Measurements from ENCODE around the gene MTTP. TPM values are rescaled to one million over a fixed set of nuclear protein-coding genes. Genes with fewer than 3 reads are reported as not detected.

MTTP gene
- total RNA-seq, 1 donor from 2014 or later: under 0.01 TPM

GRCh38 chr4:99642725-99643489 is 68.3 kb downstream of the MTTP start:
- TF ChIP-seq, protein P1, sequence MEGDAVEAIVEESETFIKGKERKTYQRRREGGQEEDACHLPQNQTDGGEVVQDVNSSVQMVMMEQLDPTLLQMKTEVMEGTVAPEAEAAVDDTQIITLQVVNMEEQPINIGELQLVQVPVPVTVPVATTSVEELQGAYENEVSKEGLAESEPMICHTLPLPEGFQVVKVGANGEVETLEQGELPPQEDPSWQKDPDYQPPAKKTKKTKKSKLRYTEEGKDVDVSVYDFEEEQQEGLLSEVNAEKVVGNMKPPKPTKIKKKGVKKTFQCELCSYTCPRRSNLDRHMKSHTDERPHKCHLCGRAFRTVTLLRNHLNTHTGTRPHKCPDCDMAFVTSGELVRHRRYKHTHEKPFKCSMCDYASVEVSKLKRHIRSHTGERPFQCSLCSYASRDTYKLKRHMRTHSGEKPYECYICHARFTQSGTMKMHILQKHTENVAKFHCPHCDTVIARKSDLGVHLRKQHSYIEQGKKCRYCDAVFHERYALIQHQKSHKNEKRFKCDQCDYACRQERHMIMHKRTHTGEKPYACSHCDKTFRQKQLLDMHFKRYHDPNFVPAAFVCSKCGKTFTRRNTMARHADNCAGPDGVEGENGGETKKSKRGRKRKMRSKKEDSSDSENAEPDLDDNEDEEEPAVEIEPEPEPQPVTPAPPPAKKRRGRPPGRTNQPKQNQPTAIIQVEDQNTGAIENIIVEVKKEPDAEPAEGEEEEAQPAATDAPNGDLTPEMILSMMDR (IDR thresholded peaks at IDR 0.05; ENCODE audit: insufficient read depth, low read length, severe bottlenecking): no peak
- H3K27me3 ChIP-seq (ENCODE audit: control insufficient read depth, insufficient read depth, low read length): no peaks in the 10 kb centered on the region
- no peak for FAIRE-seq
- H3K4me3 ChIP-seq (ENCODE audit: low read depth, low read length): no peak overlapping the region
- DNase-seq (ENCODE audit: low read depth): no peak
- no peaks in the 10 kb centered on the region for H3K36me3 ChIP-seq (ENCODE audit: control insufficient read depth, insufficient read depth, low read length)

- no peak for FAIRE-seq
- no peaks in the 10 kb centered on the region for H3K36me3 ChIP-seq (ENCODE audit: control insufficient read depth, insufficient read depth, low read length)
- DNase-seq (ENCODE audit: low read depth): no peak
- TF ChIP-seq, protein P1 (IDR thresholded peaks at IDR 0.05; ENCODE audit: insufficient read depth, low read length, severe bottlenecking): no peak
- no peak overlapping the region for H3K4me3 ChIP-seq (ENCODE audit: low read depth, low read length)
- peaks cover 2% of the 10 kb centered on the region for H3K27me3 ChIP-seq (ENCODE audit: control insufficient read depth, insufficient read depth, low read length)
Observed at GRCh38 chr4:99644453-99644852, 69.8 kb downstream of the MTTP start.

GRCh38 chr4:99645036-99645435 is 70.4 kb downstream of the MTTP start:
- H3K4me3 ChIP-seq (ENCODE audit: low read depth, low read length): no peak overlapping the region
- no peaks in the 10 kb centered on the region for H3K36me3 ChIP-seq (ENCODE audit: control insufficient read depth, insufficient read depth, low read length)
- H3K27me3 ChIP-seq (ENCODE audit: control insufficient read depth, insufficient read depth, low read length): peaks cover 2% of the 10 kb centered on the region
- no peak for FAIRE-seq
- no peak for DNase-seq (ENCODE audit: low read depth)
- TF ChIP-seq, protein P1 (IDR thresholded peaks at IDR 0.05; ENCODE audit: insufficient read depth, low read length, severe bottlenecking): no peak

DNA sequence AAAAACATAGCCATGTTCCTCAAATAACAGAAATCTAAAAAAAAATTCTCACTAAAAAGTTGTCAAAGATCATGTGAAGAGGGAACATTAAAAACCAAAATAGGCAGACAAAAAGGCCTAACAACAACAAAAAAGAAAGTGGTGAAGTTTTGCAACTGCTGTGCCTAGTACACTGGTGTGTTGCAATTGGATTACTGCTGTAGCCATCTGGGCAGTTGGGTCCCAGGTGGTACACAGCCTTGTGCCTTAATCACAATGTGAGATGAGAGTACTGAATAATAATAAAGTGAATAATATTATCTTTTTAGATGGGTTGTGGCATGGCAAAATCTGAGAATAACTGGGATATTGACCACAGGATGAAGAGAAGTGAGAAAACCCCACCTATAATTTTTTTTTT is 71.0 kb downstream of the MTTP start:
- Histone ChIP-seq H3K27me3 (ENCODE audit: control insufficient read depth, insufficient read depth, low read length) (peaks cover 2% of the 10 kb centered on the region), H3K4me3 (ENCODE audit: low read depth, low read length) (no peak overlapping the region), H3K36me3 (ENCODE audit: control insufficient read depth, insufficient read depth, low read length) (no peaks in the 10 kb centered on the region)
- TF ChIP-seq, protein P1 (IDR thresholded peaks at IDR 0.05; ENCODE audit: insufficient read depth, low read length, severe bottlenecking): no peak
- FAIRE-seq (no peak), DNase-seq (ENCODE audit: low read depth) (no peak)

DNA sequence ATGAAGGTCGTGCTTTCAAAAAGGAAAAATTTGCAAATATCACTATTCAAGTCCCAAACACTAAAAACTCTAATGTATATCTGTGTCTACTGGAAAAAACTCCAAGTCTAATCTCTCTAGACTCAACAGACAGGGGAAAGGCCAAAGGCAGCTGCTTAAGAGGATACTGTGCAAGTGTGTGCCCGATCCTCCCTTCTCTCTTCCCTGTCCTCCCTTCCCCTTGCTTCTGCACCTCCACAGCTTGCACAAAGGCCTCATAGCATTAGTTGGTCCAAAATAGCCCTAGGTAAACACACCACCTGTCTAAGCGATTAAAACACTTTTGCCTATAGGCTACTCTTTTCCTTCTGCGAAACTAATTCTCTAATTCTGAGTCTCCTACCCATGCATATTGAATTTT is 72.4 kb downstream of the MTTP start:
- TF ChIP-seq, protein P1 (IDR thresholded peaks at IDR 0.05; ENCODE audit: insufficient read depth, low read length, severe bottlenecking): no peak
- DNase-seq (ENCODE audit: low read depth) (no peak), FAIRE-seq (no peak)
- no peaks in the 10 kb centered on the region for H3K36me3 ChIP-seq (ENCODE audit: control insufficient read depth, insufficient read depth, low read length)
- H3K4me3 ChIP-seq (ENCODE audit: low read depth, low read length): no peak overlapping the region
- H3K27me3 ChIP-seq (ENCODE audit: control insufficient read depth, insufficient read depth, low read length): peaks cover 3% of the 10 kb centered on the region

- TF ChIP-seq, protein P1 (IDR thresholded peaks at IDR 0.05; ENCODE audit: insufficient read depth, low read length, severe bottlenecking): no peak
- Histone ChIP-seq H3K27me3 (ENCODE audit: control insufficient read depth, insufficient read depth, low read length) (peaks cover 3% of the 10 kb centered on the region), H3K4me3 (ENCODE audit: low read depth, low read length) (no peak overlapping the region), H3K36me3 (ENCODE audit: control insufficient read depth, insufficient read depth, low read length) (no peaks in the 10 kb centered on the region)
- DNase-seq (ENCODE audit: low read depth) (no peak), FAIRE-seq (no peak)
Observed at GRCh38 chr4:99648321-99648720, 73.7 kb downstream of the MTTP start.
